Stimulated activated CD4-positive, alpha-beta T cell treated with anti-CD3 and anti-CD28 coated beads, TNF-alpha, amount 100 ng/mL, for 4 hours (primary cell): ENCODE measurements around the gene HLA-DQB2.
"Not testable (repeated sequence)": the region's sequence is repeated elsewhere in the genome, so short reads cannot be mapped to it uniquely, and the experiment has no call there.

Experiments
- DNase-seq, 3 experiments: peaks; one replicate each; pipeline ENCODE4 v3.0.0-alpha.2; 2020; ENCODE audit warnings: low read depth in 3 of 3

HLA-DQB2 gene

DNA sequence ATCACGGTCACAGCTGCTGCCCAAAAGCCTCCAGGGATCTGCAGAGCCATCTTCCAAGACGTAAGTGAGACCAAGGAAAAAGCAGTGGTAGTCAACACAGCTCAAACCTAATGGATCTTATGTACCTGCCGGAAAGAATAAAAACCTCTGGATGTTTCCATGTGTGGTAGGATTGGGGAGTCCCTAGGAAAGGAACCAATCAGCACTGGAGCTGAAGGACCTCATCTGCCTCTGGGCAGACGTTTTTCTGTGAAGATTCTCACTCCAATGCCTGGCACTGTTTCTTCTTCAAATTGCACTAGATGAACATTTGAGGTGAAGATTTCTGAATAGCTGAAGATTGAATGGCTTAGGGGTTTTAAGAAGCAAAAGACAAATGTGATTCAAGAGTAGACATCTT lies at the start of gene HLA-DQB2:
Gene HLA-DQB2 (minus strand): TSS at position 112 of the 400 bp plus-strand sequence. CDS start 62 bp downstream, at position 50.
- no peak for DNase-seq

- DNase-seq = no peak
Observed at GRCh38 chr6:32809171-32809570, 45.8 kb upstream of the HLA-DQB2 start.

DNA sequence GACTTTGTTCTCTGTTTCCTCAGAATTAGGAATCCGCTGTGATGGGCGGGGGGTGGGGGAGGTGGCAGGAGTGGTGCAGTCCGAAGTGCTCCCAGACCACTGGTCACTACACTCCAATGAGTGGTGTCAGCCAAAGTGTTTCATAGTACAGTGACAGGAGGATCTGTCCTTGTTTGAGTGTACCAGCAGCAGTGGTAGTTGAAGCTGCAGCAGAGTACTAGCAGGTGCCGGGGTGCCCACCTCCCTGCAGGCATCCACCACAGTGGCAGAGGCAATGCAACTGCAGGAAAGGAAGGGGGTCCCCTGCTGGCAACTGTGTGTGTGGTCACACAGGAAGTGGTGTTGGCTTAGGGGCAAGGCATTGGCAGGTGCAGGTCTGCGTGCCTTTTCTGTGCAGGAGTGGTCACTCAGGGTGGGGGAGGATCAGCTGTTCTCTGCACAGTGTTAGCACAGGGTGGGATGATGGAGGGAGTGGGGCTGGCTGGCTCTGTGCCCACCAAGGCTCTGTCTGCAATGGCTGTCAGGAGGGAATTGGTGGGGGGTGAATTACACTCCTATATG lies 43.8 kb upstream of the HLA-DQB2 start:
- DNase-seq = no peak

DNA sequence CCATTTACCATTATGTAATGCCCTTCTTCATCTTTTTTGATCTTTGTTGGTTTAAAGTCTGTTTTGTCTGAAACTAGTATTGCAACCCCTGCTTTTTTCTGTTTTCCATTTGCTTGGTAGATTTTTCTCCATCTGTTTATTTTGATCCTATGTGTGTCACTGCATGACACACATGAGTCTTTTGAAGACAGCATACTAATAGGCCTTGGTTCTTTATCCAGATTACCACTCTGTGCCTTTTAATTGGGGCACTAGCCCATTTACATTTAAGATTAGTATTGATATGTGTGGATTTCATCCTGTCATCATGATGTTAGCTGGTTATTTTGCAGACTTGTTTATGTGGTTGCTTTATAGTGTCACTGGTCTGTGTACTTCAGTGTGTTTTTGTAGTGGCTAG lies 42.1 kb upstream of the HLA-DQB2 start:
- DNase-seq = not testable (repeated sequence)

DNA sequence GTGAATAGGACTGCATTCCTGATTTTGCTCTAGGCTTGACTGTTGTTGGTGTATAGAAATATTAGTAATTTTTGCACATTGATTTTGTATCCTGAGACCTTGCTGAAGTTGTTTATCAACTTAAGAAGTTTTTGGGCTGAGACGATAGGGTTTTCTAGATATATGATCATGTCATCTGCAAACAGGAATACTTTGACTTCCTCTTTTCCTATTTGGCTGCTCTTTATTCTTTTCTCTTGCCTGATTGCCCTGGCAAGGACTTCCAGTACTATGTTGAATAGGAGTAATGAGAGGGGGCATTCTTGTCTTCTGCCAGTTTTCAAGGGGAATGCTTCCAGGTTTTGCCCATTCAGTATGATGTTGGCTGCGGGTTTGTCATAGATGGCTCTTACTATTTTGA lies 40.1 kb upstream of the HLA-DQB2 start:
- no peak for DNase-seq

GRCh38 chr6:32799740-32800139 lies 36.4 kb upstream of the HLA-DQB2 start:
- DNase-seq = no peak

- no peak for DNase-seq
Observed at GRCh38 chr6:32799168-32799567, 35.8 kb upstream of the HLA-DQB2 start.

DNA sequence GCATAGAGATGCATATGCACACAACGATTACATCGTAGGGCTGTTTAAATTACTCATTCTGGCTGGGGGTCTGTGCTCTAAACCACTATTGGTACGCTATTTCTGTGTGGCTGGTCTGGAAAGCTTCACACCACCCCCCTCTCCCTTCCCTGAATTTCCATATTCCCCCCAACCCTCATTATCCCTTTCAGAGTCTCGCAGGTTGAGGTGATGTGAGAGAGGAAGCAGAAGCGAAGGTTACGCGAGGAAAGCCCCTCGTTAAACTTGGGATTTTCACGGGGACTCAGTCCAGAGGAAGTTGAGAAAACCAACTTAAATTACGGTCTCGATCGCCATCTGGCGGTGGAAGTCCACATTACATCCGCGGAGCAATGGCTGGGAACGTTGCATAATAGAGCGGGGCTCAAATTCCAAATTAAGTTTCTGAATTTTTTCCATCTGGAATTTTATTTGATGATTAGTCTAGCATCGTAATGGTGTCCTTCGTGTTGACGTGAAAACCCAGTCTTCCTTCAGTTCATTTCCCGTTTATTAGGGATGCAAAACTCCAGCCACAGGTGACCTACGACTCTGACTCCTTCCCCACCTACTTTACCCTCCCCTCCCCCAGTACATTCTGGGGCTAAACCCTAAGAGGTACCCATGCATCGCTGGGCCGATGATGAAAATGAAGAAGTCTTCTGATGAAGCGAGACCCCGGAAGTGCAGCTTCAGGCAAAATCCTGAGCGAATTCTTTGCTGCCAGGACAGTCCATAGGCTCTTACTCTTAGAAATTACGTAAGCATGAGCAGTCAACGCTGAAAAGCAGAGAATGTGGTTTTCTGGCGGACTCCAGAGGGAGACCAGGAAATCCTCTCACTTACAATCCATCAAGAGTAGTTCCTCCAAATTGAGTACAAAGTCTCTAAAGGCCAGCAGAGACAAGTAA lies 33.8 kb upstream of the HLA-DQB2 start:
- DNase-seq = peak; percentile 63 to 80 (median 69)

GRCh38 chr6:32794510-32794909 lies 31.2 kb upstream of the HLA-DQB2 start:
- no peak for DNase-seq

DNA sequence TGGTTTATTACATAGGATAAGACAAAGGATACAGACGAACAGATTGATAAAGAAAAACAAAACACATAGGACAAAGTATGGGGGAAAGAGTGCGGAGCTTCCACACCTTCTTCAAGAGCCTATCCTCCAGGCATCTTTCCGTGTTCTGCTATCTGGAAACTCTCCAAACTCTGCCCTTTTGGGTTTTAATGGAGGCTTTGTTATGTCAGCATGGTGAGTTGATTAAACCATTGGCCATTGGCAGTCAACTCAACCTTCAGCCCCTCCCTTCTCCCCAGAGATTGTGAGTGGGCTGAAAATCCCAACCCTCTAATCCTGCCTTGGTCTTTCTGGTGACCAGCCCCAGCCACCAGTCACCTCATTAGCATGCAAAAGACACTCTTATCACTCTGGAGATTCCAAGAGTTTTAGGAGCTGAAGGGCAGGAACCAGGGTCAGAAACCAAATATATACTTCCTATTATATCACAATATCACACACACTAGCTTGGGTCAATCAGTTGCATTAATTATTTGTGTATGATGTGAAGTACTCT lies 29.6 kb upstream of the HLA-DQB2 start:
- DNase-seq = no peak

DNA sequence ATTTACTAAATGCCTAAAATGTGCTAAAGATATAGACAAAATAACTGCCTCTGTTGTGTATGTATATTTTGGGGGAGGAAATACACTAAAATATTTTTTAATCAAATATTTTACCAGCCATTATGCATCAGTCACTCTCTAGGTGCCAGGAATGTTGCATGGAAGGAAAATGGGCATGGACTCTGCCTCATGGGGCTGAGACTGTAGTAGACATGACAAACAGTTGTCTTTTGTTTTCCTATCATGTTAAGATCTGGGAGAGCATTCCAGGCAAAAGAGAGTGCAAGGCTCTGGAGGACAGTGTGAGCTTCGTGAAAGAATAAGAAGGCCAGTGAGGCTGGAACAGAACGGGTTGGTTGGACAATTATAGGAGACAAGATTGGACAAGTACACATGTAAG lies 27.0 kb upstream of the HLA-DQB2 start:
- DNase-seq = no peak

DNA sequence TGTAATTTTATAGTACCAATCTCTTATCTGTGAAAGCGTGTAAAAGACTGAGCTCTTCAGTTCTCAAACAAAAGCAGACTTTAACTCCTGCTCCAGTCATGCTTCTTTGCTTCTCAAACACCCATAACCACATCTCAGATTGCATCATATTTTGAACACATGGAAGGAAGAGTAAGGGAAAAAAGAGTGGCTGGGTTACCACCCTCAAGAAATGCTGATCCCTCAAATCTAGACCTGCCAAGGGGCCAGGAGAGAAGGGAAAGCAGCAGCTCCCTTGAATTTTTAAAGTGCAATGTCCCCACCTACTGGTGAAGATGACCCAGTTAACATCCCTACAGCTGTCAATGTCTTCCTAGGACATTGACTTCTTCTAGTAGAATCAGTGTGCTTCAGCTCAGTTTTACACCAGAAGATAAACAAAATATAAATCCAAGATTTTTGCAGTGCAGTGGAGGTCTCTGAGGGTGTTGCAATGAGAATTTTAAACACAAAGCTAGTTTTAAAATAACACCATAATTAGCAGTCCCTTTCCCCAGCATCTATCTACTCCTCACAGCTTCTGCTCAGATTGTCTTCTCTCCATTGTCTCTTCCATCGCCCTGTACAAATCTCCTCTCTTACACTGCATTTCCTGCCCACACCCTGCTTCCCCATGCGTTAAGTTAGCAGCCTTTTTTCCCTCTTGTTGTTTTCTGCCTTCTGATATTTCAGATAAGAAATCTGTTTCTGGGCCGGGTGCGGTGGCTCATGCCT lies 22.6 kb upstream of the HLA-DQB2 start:
- no peak for DNase-seq

- DNase-seq = not testable (repeated sequence)
Observed at GRCh38 chr6:32782923-32783322, 19.6 kb upstream of the HLA-DQB2 start.

- DNase-seq = no peak
Observed at GRCh38 chr6:32779036-32779435, 15.7 kb upstream of the HLA-DQB2 start.

DNA sequence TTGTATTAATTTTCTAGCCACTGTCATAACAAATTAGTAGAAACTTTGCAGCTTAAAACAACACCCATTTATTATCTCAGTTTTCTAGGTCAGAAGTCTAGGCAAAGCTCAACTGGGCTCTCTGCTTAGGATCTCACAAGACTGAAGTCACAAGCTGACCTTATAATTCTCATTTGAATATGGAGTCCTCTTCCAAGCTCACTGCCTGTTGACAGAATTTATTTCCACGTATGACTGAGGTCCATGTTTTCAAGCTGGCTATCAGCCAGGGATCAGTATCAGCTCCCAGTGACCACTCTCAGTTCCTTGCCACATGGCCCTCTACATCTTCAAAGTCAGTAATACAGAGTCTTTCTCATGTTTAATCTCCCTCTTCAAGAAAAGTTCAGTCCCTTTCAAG lies 11.7 kb upstream of the HLA-DQB2 start:
- DNase-seq = no peak

DNA sequence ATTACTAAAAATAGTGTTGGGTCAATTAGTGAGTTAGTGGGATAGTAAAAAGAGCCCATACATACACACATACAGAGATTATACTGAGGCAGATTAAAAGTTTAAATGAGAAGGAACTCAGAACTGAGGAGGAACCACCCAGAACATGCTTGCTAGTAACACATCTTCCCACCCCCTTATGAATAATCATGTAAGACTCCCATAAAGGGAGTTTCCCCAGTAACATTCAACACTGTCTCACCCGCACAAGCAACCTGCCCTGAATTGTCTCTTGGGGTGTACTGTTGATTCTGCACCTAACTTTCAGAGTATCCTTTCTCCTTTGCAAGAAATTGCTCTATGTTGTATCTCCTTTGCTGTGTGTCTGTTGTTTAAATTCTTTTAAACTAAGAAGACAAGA lies 11.1 kb upstream of the HLA-DQB2 start:
- DNase-seq = no peak

DNA sequence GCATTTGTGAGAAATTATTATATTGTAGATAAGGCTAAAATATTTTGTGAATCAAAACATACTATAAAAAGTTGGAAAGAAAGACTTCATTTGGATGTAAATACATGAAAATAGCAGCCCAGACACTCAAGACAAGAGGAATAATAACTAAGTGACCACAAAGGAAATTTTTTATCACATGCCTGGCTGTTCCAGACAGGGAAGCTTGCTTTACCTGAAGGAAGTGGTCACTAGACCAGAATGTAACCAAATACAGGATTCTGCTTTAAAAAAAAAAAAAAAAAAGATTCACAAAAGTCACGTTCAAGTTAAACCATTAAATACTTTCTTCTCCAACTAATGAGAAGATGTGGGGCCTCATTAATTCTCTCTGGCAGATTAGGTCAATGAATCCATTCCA lies 9.3 kb upstream of the HLA-DQB2 start:
- DNase-seq = no peak

GRCh38 chr6:32764048-32764447 lies 716 bp upstream of the HLA-DQB2 start:
- DNase-seq = no peak

GRCh38 chr6:32761548-32761947 lies 1.8 kb downstream of the HLA-DQB2 start:
- DNase-seq = no peak

DNA sequence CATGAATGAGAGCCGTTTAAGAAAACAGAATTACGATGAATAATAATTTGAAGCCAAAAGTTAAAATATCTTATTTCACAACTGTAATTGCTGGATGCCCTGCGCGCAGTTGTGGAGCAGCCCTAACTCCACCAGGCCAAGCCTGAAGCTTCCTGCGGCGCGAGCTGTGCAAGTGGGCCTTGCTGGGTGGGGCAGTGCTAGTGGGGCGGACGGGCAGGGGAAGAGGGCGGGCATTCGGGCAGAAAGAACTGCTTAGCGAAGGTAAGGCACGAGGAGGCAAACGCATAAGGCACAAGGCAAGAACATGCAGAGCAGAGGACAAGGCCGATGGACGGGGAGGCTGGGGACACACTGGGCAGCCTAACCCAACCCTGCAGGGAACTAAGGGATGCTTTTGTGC lies 2.3 kb downstream of the HLA-DQB2 start:
- no peak for DNase-seq

- DNase-seq = no peak
Observed at GRCh38 chr6:32759669-32760068, 3.7 kb downstream of the HLA-DQB2 start.

DNA sequence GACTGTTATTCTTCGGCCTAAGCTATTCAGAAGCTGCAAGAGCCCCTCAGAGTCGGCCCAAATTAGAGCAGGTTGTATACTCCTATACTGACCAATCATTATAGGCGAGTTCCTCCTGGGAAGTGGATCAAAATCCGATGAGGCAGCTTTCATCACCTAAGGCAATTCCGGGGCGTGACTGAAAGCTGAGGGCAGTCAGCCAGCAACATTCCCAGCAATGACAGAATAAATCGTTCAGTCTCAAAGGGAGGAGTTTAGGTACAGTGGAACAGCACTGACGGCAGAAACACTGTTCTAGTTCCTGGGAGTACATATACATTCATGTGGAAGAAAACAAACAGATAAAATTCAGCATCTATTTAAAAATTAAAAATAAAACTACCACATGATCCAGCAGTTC lies 10.8 kb downstream of the HLA-DQB2 start:
- DNase-seq = no peak
